Neural crest cell (in vitro differentiated cells): ENCODE results near the gene ABCB6. TPM values are rescaled to one million over a fixed set of nuclear protein-coding genes. Genes with fewer than 3 reads are reported as not detected.

Experiments used
- DNase-seq: peaks from one replicate; pipeline ENCODE4 v3.0.0; 2021; ENCODE audit warnings: low read depth, mixed read lengths, low spot score
- H3K27ac Mint-ChIP-seq: one replicate; pipeline ENCODE4 v1.8.0; 2021; ENCODE audit warnings: mild to moderate bottlenecking, mixed read lengths; ENCODE audit not compliant: unreplicated experiment
- H3K27me3 Mint-ChIP-seq: 2 replicates; pipeline ENCODE4 v1.8.0; 2021; ENCODE audit warnings: low read depth, mild to moderate bottlenecking, mixed read lengths
- H3K36me3 Mint-ChIP-seq: 2 replicates; pipeline ENCODE4 v1.8.0; 2021; ENCODE audit warnings: low read depth, mild to moderate bottlenecking, mixed read lengths
- H3K4me1 Mint-ChIP-seq: 2 replicates; pipeline ENCODE4 v1.8.0; 2021; ENCODE audit warnings: mixed read lengths
- H3K4me3 Mint-ChIP-seq: one replicate; pipeline ENCODE4 v1.8.0; 2021; ENCODE audit warnings: mild to moderate bottlenecking, mixed read lengths
- H3K9me3 Mint-ChIP-seq: 2 replicates; pipeline ENCODE4 v1.8.0; 2021; ENCODE audit warnings: mixed read lengths
- CTCF ChIP-seq: fragments of 200-600 bp; sonication (generic); conservative IDR thresholded peaks from 2 replicates; pipeline ENCODE4 v1.5.0; 2021; ENCODE audit warnings: antibody characterized with exemption, mild to moderate bottlenecking
- total RNA-seq: library from RNA; stranded (reverse); gene quantifications from 2 replicates; pipeline ENCODE4 v1.2.1, GENCODE V29; 2021

Gene ABCB6
- total RNA-seq, 1 donor from 2014 or later = 39.1 TPM

DNA sequence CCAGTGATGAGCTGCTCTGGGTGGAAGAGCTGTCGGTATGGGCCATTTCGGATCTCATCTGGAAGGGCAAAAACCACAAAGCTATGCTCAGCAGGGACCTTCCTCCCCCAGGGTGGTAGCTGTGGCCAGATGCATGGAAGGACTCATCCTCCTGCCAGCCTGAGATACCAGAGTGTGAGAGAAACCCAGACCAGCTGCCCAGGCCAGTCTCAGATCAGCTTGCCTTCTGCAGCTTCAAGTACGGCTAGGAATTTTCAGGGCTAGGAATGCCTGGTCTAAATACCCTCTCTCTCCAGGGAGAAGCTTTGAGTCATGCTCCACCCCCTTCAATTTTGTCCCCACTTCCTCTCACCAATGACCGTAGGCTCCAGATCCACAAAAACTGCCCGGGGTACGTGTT lies 32.9 kb upstream of the ABCB6 start:
- H3K27ac Mint-ChIP-seq = no peak overlapping the region
- TF ChIP-seq CTCF = no peak
- H3K4me1 Mint-ChIP-seq = no peaks in the 10 kb centered on the region
- H3K36me3 Mint-ChIP-seq = no peaks in the 10 kb centered on the region
- H3K27me3 Mint-ChIP-seq = peaks cover 73% of the 10 kb centered on the region
- DNase-seq = no peak
- no peaks in the 10 kb centered on the region for H3K9me3 Mint-ChIP-seq
- H3K4me3 Mint-ChIP-seq = peak overlapping the region; percentile 59

DNA sequence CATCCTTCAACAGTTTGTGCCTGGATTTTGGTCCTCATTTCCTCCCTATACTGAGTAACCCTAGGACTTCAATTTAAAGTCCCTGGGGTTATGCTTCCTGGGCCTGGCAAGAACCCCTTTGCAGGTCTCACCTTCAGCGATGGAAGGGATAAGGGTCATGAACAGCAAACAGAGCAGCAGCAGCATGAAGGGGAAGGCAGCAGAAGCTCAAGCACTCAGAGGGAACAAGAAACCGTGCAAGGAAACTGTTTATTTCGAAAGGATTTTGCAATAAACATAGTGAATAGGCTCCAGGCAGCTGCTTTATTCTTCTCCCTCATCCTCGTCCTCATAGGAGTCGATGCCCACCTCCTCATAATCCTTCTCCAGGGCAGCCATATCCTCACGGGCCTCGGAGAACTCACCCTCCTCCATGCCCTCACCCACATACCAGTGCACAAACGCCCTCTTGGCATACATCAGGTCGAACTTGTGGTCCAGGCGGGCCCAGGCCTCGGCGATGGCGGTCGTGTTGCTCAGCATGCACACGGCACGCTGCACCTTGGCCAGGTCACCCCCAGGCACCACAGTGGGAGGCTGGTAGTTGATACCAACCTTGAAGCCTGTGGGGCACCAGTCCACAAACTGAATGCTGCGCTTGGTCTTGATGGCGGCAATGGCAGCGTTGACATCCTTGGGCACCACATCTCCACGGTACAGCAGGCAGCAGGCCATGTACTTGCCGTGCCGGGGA lies 31.5 kb upstream of the ABCB6 start:
- Mint-ChIP-seq H3K4me3 (peak overlapping the region; percentile 19), H3K27me3 (peaks cover 59% of the 10 kb centered on the region), H3K4me1 (peaks cover 5% of the 10 kb centered on the region), H3K27ac (no peak overlapping the region), H3K36me3 (no peaks in the 10 kb centered on the region), H3K9me3 (no peaks in the 10 kb centered on the region)
- no peak for DNase-seq
- TF ChIP-seq CTCF = no peak

GRCh38 chr2:219249203-219249980 lies 30.6 kb upstream of the ABCB6 start:
- H3K9me3 Mint-ChIP-seq = no peaks in the 10 kb centered on the region
- H3K4me3 Mint-ChIP-seq = peak overlapping the region; percentile 41
- peaks cover 51% of the 10 kb centered on the region for H3K27me3 Mint-ChIP-seq

DNA sequence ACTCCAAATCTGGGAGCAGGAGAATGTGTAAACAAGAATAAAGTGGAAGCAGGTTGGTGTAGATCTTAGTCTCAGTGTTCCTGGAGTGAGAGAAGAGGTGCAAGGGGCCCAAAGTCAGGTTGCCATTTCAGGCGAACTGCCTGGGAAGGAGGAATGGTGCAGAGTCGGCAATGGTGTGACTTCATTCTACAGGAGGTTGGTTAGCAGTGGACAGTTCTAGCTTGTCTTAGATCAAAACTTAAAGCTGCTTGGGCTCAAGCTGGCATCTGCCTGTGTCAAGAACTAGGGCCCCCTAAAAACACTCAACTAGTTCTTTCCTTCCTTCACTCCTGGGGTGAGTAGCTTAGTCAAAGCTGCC lies 30.1 kb upstream of the ABCB6 start:
- TF ChIP-seq CTCF = no peak
- no peaks in the 10 kb centered on the region for H3K9me3 Mint-ChIP-seq
- peaks cover 10% of the 10 kb centered on the region for H3K4me1 Mint-ChIP-seq
- no peak overlapping the region for H3K27ac Mint-ChIP-seq
- no peak for DNase-seq
- H3K4me3 Mint-ChIP-seq = peak overlapping the region; percentile 41
- peaks cover 45% of the 10 kb centered on the region for H3K27me3 Mint-ChIP-seq
- H3K36me3 Mint-ChIP-seq = no peaks in the 10 kb centered on the region

More at GRCh38 chr2:219249203-219249980, 30.6 kb upstream of the ABCB6 start:
- H3K4me1 Mint-ChIP-seq = peaks cover 10% of the 10 kb centered on the region
- DNase-seq = no peak
- H3K27ac Mint-ChIP-seq = peak overlapping the region; percentile 19
- no peaks in the 10 kb centered on the region for H3K36me3 Mint-ChIP-seq
- TF ChIP-seq CTCF = no peak

- Mint-ChIP-seq H3K27me3 (peaks cover 37% of the 10 kb centered on the region), H3K9me3 (no peaks in the 10 kb centered on the region), H3K4me3 (peak overlapping the region; percentile 47), H3K36me3 (no peaks in the 10 kb centered on the region), H3K4me1 (peaks cover 10% of the 10 kb centered on the region), H3K27ac (no peak overlapping the region)
- DNase-seq = no peak
- TF ChIP-seq CTCF = no peak
Observed at GRCh38 chr2:219247678-219248642, 29.2 kb upstream of the ABCB6 start.
